ENCODE measurements around the gene NOL3.

Gene NOL3

GRCh38 chr16:67169642-67170167 lies 633 bp upstream of the NOL3 start:
- H3K9me3 ChIP-seq (ENCODE audit: low read length): no peaks in the 10 kb centered on the region
- H2AFZ ChIP-seq (ENCODE audit: low read depth, low read length): peak overlapping the region; percentile 78
- H3K4me1 ChIP-seq (ENCODE audit: insufficient read depth, low read length): peaks cover 34% of the 10 kb centered on the region
- H3K27me3 ChIP-seq (ENCODE audit: insufficient read depth, low read length): peaks cover 50% of the 10 kb centered on the region
- no peaks in the 10 kb centered on the region for H3K36me3 ChIP-seq (ENCODE audit: insufficient read depth, low read length)
- H3K4me3 ChIP-seq (ENCODE audit: low read length): peak overlapping the region; percentile 52

DNA sequence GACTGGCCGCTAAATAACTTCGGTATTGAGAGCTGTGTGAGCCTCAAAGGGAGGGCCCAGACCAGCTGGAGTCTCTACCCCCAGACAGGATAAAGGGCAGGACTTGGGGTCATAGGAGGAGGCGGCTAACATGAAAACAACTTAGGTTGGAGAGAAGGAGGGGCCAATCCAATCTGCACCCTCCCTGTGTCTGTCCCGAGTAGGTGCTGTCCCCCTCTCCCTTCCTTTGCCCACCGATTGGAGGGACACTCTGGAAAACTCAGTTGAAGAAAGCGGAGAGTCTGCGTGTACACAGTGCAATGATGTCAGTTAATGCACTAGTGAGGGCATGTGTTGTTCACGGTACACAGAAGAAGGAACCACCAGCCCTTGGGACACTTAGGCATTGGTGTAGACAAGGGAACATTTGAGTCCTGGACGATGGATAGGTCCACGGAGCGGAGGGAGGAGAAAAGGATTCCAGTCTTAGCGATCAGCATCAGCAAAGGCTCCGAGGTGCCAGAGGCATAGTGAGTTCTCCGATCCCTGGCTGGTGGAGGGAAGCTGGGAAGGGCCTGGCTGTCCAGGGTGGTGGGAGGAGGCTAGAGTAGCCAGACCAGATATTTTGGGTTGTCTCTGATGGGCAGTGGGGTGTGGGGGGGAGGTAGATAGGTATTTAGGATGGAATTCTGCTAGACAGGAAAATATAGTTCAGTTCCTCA lies 761 bp downstream of the NOL3 start:
- H3K36me3 ChIP-seq (ENCODE audit: insufficient read depth, low read length): no peaks in the 10 kb centered on the region
- peaks cover 35% of the 10 kb centered on the region for H3K4me1 ChIP-seq (ENCODE audit: insufficient read depth, low read length)
- H3K4me3 ChIP-seq (ENCODE audit: low read length): peak overlapping the region; percentile 52
- H3K27me3 ChIP-seq (ENCODE audit: insufficient read depth, low read length): peaks cover 36% of the 10 kb centered on the region
- peak overlapping the region; percentile 52 for H2AFZ ChIP-seq (ENCODE audit: low read depth, low read length)
- no peaks in the 10 kb centered on the region for H3K9me3 ChIP-seq (ENCODE audit: low read length)

DNA sequence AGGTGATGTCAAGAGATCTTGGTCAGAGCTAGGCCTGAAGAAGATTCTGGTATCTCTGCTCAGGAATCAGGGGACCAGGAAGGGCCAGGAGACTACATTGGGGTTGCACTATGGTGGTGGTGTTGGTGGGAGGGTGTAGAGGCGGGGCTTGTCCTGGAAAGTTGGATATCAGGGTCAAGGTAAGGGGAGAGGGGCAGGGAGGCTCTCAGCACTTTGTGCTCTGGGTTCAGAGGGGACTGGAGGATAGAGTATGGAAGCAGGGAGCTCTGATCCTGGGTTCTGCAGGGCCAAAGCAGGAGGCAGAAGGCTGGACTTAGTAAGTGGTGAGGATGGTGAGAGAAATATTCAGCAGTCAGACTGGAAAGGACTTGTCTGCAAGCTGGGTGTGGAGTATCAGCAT lies 3.0 kb downstream of the NOL3 start:
- H3K9me3 ChIP-seq (ENCODE audit: low read length): no peaks in the 10 kb centered on the region
- H2AFZ ChIP-seq (ENCODE audit: low read depth, low read length): no peak overlapping the region
- H3K4me1 ChIP-seq (ENCODE audit: insufficient read depth, low read length): peaks cover 35% of the 10 kb centered on the region
- H3K36me3 ChIP-seq (ENCODE audit: insufficient read depth, low read length): no peaks in the 10 kb centered on the region
- peaks cover 13% of the 10 kb centered on the region for H3K27me3 ChIP-seq (ENCODE audit: insufficient read depth, low read length)
- H3K4me3 ChIP-seq (ENCODE audit: low read length): no peak overlapping the region

- Histone ChIP-seq H2AFZ (ENCODE audit: low read depth, low read length) (no peak overlapping the region), H3K4me3 (ENCODE audit: low read length) (peak overlapping the region; percentile 18), H3K27me3 (ENCODE audit: insufficient read depth, low read length) (peaks cover 6% of the 10 kb centered on the region), H3K4me1 (ENCODE audit: insufficient read depth, low read length) (peaks cover 35% of the 10 kb centered on the region), H3K36me3 (ENCODE audit: insufficient read depth, low read length) (no peaks in the 10 kb centered on the region), H3K9me3 (ENCODE audit: low read length) (no peaks in the 10 kb centered on the region)
Measured at GRCh38 chr16:67173808-67174705, 3.7 kb downstream of the NOL3 start.

- Histone ChIP-seq H2AFZ (ENCODE audit: low read depth, low read length) (no peak overlapping the region), H3K36me3 (ENCODE audit: insufficient read depth, low read length) (peaks cover 4% of the 10 kb centered on the region), H3K4me3 (ENCODE audit: low read length) (peak overlapping the region; percentile 18), H3K27me3 (ENCODE audit: insufficient read depth, low read length) (peaks cover 2% of the 10 kb centered on the region), H3K4me1 (ENCODE audit: insufficient read depth, low read length) (peaks cover 28% of the 10 kb centered on the region), H3K9me3 (ENCODE audit: low read length) (no peaks in the 10 kb centered on the region)
Measured at GRCh38 chr16:67174706-67175231, 4.4 kb downstream of the NOL3 start.

GRCh38 chr16:67176662-67177061 lies 6.3 kb downstream of the NOL3 start:
- Histone ChIP-seq H3K27me3 (ENCODE audit: insufficient read depth, low read length) (no peaks in the 10 kb centered on the region), H3K4me1 (ENCODE audit: insufficient read depth, low read length) (peaks cover 15% of the 10 kb centered on the region), H3K9me3 (ENCODE audit: low read length) (no peaks in the 10 kb centered on the region)

DNA sequence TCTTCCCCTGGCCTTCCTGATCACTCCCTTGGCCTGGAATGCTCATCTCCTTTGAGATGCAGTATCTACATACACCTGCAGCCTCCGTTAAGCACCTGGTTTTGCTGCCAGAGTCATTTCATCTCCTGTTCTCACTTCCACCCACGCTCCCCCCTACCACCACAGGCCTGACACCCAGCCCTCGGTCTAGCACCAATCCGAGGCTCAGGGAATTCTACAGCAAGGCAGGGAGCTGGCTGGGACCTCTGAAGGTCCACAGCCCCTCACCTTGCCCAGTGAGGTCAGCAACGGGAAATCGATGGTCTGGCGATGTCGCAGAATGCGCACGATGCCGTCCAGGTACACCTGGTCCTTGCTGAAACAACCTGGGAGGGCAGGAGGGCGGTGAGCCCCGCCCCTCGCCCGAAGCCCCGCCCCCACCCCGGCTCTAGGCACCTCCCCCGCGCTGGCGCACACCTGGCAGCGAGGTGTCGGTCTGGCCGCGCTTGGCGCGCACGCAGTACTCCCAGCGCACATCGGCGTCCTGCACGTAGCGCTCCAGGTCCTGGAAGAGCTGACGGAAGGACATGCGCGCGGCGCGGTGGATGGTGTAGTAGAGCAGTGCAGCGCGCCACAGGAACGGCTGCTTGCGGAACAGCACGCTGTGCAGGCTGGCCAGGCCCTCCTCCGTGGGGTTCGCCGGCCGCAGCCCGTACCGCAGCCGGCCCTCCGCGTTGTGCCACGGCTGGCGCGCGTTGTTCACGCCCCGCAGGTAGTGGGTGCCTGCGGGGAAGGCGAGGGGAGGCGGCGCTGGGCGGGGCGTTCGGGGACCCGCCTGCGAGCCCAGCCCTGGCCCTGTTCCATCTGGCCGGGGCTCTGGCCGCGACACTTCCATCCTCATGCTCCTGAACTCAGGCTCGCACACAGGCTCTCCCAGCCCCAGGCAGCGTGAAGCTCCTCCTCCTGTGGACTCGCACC lies 7.7 kb downstream of the NOL3 start:
- no peak overlapping the region for H2AFZ ChIP-seq (ENCODE audit: low read depth, low read length)
- no peak overlapping the region for H3K4me3 ChIP-seq (ENCODE audit: low read length)
- H3K9me3 ChIP-seq (ENCODE audit: low read length): no peaks in the 10 kb centered on the region
- no peaks in the 10 kb centered on the region for H3K27me3 ChIP-seq (ENCODE audit: insufficient read depth, low read length)
- H3K36me3 ChIP-seq (ENCODE audit: insufficient read depth, low read length): peaks cover 8% of the 10 kb centered on the region
- peaks cover 24% of the 10 kb centered on the region for H3K4me1 ChIP-seq (ENCODE audit: insufficient read depth, low read length)

More at GRCh38 chr16:67176662-67177061, 6.3 kb downstream of the NOL3 start:
- no peak overlapping the region for H3K4me3 ChIP-seq (ENCODE audit: low read length)
- no peak overlapping the region for H2AFZ ChIP-seq (ENCODE audit: low read depth, low read length)
- H3K36me3 ChIP-seq (ENCODE audit: insufficient read depth, low read length): peaks cover 8% of the 10 kb centered on the region

- H3K9me3 ChIP-seq (ENCODE audit: low read length): no peaks in the 10 kb centered on the region
- H3K36me3 ChIP-seq (ENCODE audit: insufficient read depth, low read length): peaks cover 8% of the 10 kb centered on the region
- no peak overlapping the region for H3K4me3 ChIP-seq (ENCODE audit: low read length)
- no peak overlapping the region for H2AFZ ChIP-seq (ENCODE audit: low read depth, low read length)
- H3K4me1 ChIP-seq (ENCODE audit: insufficient read depth, low read length): peaks cover 23% of the 10 kb centered on the region
- no peaks in the 10 kb centered on the region for H3K27me3 ChIP-seq (ENCODE audit: insufficient read depth, low read length)
Measured at GRCh38 chr16:67179421-67180080, 9.2 kb downstream of the NOL3 start.

DNA sequence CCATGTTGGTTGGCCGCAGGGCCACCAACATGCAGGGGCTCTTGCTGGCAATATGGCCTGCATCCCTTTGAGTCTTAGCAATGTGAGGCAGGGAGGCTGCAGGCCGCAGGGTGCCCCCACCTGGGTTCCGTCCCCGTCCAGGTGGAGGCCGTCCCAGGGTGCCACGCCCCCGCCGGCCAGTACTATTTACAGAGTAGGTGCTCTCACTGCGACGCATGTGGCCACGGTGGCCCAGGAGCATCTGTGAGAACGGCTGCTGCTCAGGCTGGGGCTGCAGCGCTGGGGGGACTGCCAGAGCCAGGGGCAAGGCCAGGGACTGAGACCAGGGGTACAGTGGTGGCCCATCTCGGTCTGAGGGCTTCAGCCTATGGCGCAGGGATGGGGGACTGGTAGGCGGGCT lies 9.8 kb downstream of the NOL3 start:
- no peak overlapping the region for H3K4me3 ChIP-seq (ENCODE audit: low read length)
- H2AFZ ChIP-seq (ENCODE audit: low read depth, low read length): no peak overlapping the region
- H3K9me3 ChIP-seq (ENCODE audit: low read length): no peaks in the 10 kb centered on the region
- no peaks in the 10 kb centered on the region for H3K27me3 ChIP-seq (ENCODE audit: insufficient read depth, low read length)
- peaks cover 20% of the 10 kb centered on the region for H3K4me1 ChIP-seq (ENCODE audit: insufficient read depth, low read length)
- peaks cover 8% of the 10 kb centered on the region for H3K36me3 ChIP-seq (ENCODE audit: insufficient read depth, low read length)

- Histone ChIP-seq H3K4me3 (ENCODE audit: low read length) (no peak overlapping the region), H3K36me3 (ENCODE audit: insufficient read depth, low read length) (peaks cover 8% of the 10 kb centered on the region), H3K27me3 (ENCODE audit: insufficient read depth, low read length) (no peaks in the 10 kb centered on the region)
Measured at GRCh38 chr16:67181346-67181745, 11.0 kb downstream of the NOL3 start.

GRCh38 chr16:67182288-67182687 lies 11.9 kb downstream of the NOL3 start:
- H2AFZ ChIP-seq (ENCODE audit: low read depth, low read length): no peak overlapping the region
- peak overlapping the region; percentile 59 for H3K4me3 ChIP-seq (ENCODE audit: low read length)
- peaks cover 23% of the 10 kb centered on the region for H3K4me1 ChIP-seq (ENCODE audit: insufficient read depth, low read length)
- H3K36me3 ChIP-seq (ENCODE audit: insufficient read depth, low read length): peaks cover 8% of the 10 kb centered on the region
- no peaks in the 10 kb centered on the region for H3K27me3 ChIP-seq (ENCODE audit: insufficient read depth, low read length)
- no peaks in the 10 kb centered on the region for H3K9me3 ChIP-seq (ENCODE audit: low read length)

More at GRCh38 chr16:67181346-67181745, 11.0 kb downstream of the NOL3 start:
- Histone ChIP-seq H3K9me3 (ENCODE audit: low read length) (no peaks in the 10 kb centered on the region), H3K4me1 (ENCODE audit: insufficient read depth, low read length) (peaks cover 21% of the 10 kb centered on the region), H2AFZ (ENCODE audit: low read depth, low read length) (no peak overlapping the region)

DNA sequence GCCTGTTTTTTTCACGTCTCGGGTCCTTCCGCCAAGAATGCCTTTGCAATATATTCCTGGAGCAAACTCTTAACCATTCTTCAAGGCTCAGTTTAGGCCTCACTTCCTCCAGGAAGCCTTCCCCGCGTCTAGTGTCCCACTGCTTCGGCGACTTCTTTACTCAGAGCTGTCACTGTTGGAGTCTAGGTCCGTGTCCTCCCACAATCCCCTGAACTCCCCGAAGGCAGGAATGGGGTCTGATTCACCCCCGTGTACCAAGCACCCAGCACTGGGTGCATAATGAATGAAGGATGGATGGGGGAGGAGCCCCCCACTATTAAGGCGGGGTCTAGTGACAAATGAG lies 12.9 kb downstream of the NOL3 start:
- peak overlapping the region; percentile 59 for H3K4me3 ChIP-seq (ENCODE audit: low read length)
- peaks cover 23% of the 10 kb centered on the region for H3K4me1 ChIP-seq (ENCODE audit: insufficient read depth, low read length)
- H3K36me3 ChIP-seq (ENCODE audit: insufficient read depth, low read length): peaks cover 8% of the 10 kb centered on the region
- no peaks in the 10 kb centered on the region for H3K9me3 ChIP-seq (ENCODE audit: low read length)
- no peaks in the 10 kb centered on the region for H3K27me3 ChIP-seq (ENCODE audit: insufficient read depth, low read length)
- H2AFZ ChIP-seq (ENCODE audit: low read depth, low read length): peak overlapping the region; percentile 91
